Panc1 (cell line): ENCODE measurements around the gene ATP2B1.

Source experiments
- CTCF ChIP-seq: fragments of 450-650 bp; IDR thresholded peaks from 2 replicates; pipeline ENCODE4 v1.5.1; 2017; ENCODE audit warnings: mild to moderate bottlenecking
- POLR2AphosphoS5 ChIP-seq: IDR thresholded peaks from 2 replicates; pipeline ENCODE4 v1.6.1; 2012; ENCODE audit warnings: mild to moderate bottlenecking, low read depth, low read length, moderate library complexity
- REST ChIP-seq, 2 experiments: IDR thresholded peaks; 2 replicates each; pipeline ENCODE4 v1.6.1; 2011 to 2012; ENCODE audit warnings: low read depth in 2 of 2, control low read depth in 1 of 2, low read length in 1 of 2, mild to moderate bottlenecking in 1 of 2, moderate library complexity in 1 of 2; ENCODE audit not compliant: insufficient read depth in 1 of 2
- SIN3A ChIP-seq: IDR thresholded peaks from 2 replicates; pipeline ENCODE4 v1.6.1; 2012; ENCODE audit warnings: low read depth, mild to moderate bottlenecking, low read length, moderate library complexity, borderline replicate concordance; ENCODE audit not compliant: insufficient read depth
- TCF7L2 ChIP-seq: IDR thresholded peaks from 2 replicates; pipeline ENCODE4 v1.6.1; 2011; ENCODE audit warnings: mild to moderate bottlenecking, low read depth, low read length, inconsistent platforms

GRCh38 chr12:89619764-89620163, 88.9 kb downstream of the ATP2B1 start:
- no peak for TF ChIP-seq CTCF
- TF ChIP-seq REST (IDR thresholded peaks at IDR 0.05; ENCODE audit: insufficient read depth in 1 of 2, low read depth in 2 of 2, low read length in 1 of 2): no peak
- TF ChIP-seq POLR2AphosphoS5: no peak
- no peak for TF ChIP-seq SIN3A
- no peak for TF ChIP-seq TCF7L2
